ENCODE measurements around the gene SPTLC3.
A peak's percentile ranks its signal among the peaks of the same experiment; 100 is the strongest.

Gene SPTLC3

DNA sequence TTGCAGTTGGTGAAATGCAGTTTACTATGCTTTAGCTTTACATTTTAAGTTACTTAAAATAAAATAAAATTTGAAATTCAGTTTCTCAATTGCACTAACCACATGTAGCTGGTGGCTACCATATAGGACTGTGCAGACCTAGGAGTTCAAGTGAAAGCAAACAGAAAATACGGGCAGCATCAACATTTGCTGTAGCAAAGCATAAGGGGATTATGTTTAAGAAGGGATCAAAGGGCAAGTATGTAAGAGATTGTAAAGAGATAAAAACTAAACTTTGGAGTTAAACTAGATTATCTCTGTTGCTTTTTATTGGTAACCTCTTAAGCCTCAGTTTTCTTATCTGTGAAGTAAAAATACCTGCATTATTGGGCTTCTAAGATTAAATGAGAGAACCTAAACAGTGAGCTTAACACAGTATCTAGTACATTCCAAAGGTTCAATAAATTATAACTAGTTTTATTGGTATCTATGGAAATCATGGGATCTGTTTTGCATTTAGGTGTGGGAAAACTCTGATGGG, 81.2 kb downstream of the SPTLC3 start:
- DNase-seq (ENCODE audit: low read depth), result no peak
- no peak overlapping the region for H3K4me3 ChIP-seq (ENCODE audit: low read length)
- TF ChIP-seq, protein P1, sequence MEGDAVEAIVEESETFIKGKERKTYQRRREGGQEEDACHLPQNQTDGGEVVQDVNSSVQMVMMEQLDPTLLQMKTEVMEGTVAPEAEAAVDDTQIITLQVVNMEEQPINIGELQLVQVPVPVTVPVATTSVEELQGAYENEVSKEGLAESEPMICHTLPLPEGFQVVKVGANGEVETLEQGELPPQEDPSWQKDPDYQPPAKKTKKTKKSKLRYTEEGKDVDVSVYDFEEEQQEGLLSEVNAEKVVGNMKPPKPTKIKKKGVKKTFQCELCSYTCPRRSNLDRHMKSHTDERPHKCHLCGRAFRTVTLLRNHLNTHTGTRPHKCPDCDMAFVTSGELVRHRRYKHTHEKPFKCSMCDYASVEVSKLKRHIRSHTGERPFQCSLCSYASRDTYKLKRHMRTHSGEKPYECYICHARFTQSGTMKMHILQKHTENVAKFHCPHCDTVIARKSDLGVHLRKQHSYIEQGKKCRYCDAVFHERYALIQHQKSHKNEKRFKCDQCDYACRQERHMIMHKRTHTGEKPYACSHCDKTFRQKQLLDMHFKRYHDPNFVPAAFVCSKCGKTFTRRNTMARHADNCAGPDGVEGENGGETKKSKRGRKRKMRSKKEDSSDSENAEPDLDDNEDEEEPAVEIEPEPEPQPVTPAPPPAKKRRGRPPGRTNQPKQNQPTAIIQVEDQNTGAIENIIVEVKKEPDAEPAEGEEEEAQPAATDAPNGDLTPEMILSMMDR (conservative IDR thresholded peaks at IDR 0.05; ENCODE audit: low read length), result no peak

DNA sequence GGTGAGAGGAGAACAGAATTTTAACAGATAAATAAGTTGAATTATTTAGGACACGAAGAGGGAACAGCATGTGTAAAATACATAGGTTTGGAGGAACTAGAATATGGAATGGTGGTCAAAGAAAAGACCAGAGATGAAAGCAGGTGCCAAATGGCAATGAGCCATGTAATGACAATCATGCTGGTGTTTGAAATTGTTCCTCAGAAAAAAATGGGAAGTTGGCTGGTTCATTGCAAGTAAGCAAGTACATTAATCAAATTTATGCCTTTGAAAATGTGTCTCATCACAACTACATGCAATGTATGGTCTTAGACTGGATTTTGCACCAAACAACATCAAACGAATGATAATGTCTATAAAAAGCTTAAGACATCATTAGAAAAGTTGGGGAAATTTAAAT, 83.3 kb downstream of the SPTLC3 start:
- no peak overlapping the region for H3K4me3 ChIP-seq (ENCODE audit: low read length)
- no peak for DNase-seq (ENCODE audit: low read depth)
- TF ChIP-seq, protein P1 (conservative IDR thresholded peaks at IDR 0.05; ENCODE audit: low read length), result no peak

DNA sequence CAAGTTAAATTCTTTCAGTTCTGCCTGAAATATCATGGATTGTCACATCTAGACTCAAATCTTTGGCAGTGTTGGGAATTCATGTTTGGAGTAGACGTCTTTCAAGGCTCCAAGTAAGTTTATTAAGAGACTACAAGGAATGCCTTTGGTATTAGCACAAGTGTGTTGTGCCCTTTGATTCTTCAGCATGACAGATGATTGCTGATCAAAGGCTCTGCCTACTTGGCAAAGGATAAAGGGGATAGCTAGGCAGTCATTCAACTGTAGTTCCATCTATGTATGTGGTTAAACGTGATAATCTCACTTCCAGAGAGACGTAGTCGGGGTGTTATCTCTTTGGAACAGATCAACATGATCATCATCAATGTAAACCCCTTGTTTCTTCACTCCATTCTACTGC, 86.2 kb downstream of the SPTLC3 start:
- H3K4me3 ChIP-seq (ENCODE audit: low read length), result no peak overlapping the region
- TF ChIP-seq, protein P1 (conservative IDR thresholded peaks at IDR 0.05; ENCODE audit: low read length), result no peak
- DNase-seq (ENCODE audit: low read depth), result no peak

DNA sequence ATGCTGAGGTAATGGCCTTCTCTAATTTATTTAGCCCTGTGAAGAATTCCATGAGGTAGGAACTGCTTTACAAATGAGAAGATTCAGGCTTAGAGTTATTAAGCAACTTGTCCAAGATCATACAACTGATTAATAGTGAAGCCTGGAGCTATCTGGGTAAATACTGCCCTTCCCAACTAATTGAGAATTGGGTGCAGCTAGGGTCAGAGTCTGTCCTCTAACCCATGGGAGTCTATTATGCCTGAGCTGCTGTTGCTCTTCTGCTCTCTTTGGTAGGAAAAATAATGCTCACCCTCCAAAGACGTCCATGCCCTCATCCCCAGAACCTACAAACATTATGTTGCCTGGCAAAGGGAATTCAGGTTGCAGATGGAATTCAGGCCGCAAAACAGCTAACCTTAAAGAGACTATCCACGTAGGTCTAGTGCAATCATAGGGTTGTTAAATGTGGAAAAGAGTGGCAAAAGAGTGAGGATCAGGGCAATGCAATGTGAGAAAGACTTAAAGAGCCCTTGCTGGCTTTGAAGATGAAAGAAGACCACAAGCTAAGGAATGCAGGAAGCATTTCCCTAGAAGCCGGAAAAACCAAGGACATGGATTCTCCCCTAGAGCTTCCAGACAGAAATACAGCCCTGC, 90.1 kb downstream of the SPTLC3 start:
- TF ChIP-seq, protein P1 (conservative IDR thresholded peaks at IDR 0.05; ENCODE audit: low read length), result no peak
- H3K4me3 ChIP-seq (ENCODE audit: low read length), result no peak overlapping the region
- no peak for DNase-seq (ENCODE audit: low read depth)

DNA sequence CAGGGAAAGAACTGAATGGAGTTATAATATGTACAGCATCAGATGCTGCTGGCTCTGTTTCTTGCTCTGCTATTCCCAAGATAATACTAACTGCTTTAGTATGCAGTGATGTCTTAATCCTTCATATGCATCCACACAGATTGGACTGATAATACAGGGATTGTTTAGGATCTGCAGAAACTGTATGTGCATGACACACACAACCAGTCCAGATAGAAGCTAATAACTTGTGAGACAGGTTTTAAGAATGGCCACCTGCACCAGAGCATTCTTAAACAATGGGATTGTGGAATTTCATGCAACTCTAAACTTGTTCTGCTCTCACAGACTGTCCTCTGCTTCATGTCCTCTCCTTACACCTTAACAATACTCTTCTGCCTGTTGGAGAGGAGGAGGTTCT, 90.9 kb downstream of the SPTLC3 start:
- no peak for DNase-seq (ENCODE audit: low read depth)
- H3K4me3 ChIP-seq (ENCODE audit: low read length), result no peak overlapping the region
- TF ChIP-seq, protein P1 (conservative IDR thresholded peaks at IDR 0.05; ENCODE audit: low read length), result no peak

DNA sequence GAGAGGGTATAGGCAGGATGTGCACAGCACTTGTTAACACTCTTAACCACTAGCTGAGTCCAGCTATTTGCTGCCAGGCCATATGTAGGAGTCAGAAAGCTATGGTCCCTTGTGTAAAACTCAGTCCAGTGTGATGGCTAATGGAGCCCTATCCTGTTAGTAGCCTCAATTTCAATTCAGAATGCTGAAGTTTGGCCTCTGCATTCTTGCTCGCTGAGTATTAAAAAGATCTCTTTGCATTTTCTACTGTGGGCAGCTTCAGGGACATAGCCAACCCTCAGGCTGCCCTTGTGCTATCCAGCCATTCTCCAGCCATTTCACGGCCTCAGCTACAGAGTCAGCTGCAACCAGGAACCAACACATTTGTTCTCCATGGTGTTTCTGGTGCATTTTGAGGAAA, 92.5 kb downstream of the SPTLC3 start:
- TF ChIP-seq, protein P1 (conservative IDR thresholded peaks at IDR 0.05; ENCODE audit: low read length), result no peak
- DNase-seq (ENCODE audit: low read depth), result peak; percentile 4
- no peak overlapping the region for H3K4me3 ChIP-seq (ENCODE audit: low read length)

DNA sequence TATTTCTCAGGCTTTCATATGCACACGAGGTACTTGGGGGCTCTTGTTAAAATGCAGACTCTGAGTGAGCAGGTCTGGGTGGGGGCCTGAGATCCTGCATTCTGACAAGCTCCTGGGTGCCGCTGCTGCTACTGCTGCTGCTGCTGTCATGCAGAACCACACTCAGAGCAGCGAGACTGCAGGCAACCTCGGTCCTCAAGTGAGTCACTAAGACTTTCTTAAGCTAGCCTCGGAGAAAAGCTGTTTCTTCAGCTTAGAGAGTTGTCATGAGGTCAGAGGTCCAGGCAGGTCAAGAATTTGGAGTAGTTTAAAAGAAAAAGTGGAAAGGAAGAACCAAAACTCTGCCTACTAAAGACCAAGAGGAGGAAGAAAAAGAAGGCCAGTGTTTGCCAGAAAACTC, 92.9 kb downstream of the SPTLC3 start:
- DNase-seq (ENCODE audit: low read depth), result peak; percentile 25
- H3K4me3 ChIP-seq (ENCODE audit: low read length), result no peak overlapping the region
- TF ChIP-seq, protein P1 (conservative IDR thresholded peaks at IDR 0.05; ENCODE audit: low read length), result no peak
